ENCODE data around the gene SLC22A7. TPM values are rescaled to one million over a fixed set of nuclear protein-coding genes. Genes with fewer than 3 reads are reported as not detected.

SLC22A7 gene
- polyA plus RNA-seq, 1 donor, result 1.2 TPM

GRCh38 chr6:43264599-43265145 lies 33.4 kb upstream of the SLC22A7 start:
- DNase-seq, result no peak

GRCh38 chr6:43265564-43265963 lies 32.5 kb upstream of the SLC22A7 start:
- no peak for DNase-seq

GRCh38 chr6:43267619-43268354 lies 30.3 kb upstream of the SLC22A7 start:
- DNase-seq, result no peak

- no peak for DNase-seq
Measured at GRCh38 chr6:43268355-43268700, 29.7 kb upstream of the SLC22A7 start.

- no peak for DNase-seq
Measured at GRCh38 chr6:43268782-43269272, 29.2 kb upstream of the SLC22A7 start.

GRCh38 chr6:43269273-43270007 lies 28.6 kb upstream of the SLC22A7 start:
- DNase-seq, result no peak

- no peak for DNase-seq
Measured at GRCh38 chr6:43271103-43271815, 26.8 kb upstream of the SLC22A7 start.

GRCh38 chr6:43271944-43272343 lies 26.1 kb upstream of the SLC22A7 start:
- no peak for DNase-seq

GRCh38 chr6:43273707-43274106 lies 24.4 kb upstream of the SLC22A7 start:
- DNase-seq, result no peak

- no peak for DNase-seq
Measured at GRCh38 chr6:43274127-43274915, 23.7 kb upstream of the SLC22A7 start.

- DNase-seq, result no peak
Measured at GRCh38 chr6:43274916-43275597, 23.0 kb upstream of the SLC22A7 start.

- no peak for DNase-seq
Measured at GRCh38 chr6:43275801-43276576, 22.1 kb upstream of the SLC22A7 start.

GRCh38 chr6:43276577-43277305 lies 21.3 kb upstream of the SLC22A7 start:
- no peak for DNase-seq

- DNase-seq, result no peak
Measured at GRCh38 chr6:43277306-43277642, 20.8 kb upstream of the SLC22A7 start.

GRCh38 chr6:43277643-43278523 lies 20.2 kb upstream of the SLC22A7 start:
- DNase-seq, result no peak

- no peak for DNase-seq
Measured at GRCh38 chr6:43278524-43279078, 19.5 kb upstream of the SLC22A7 start.

GRCh38 chr6:43280234-43280633 lies 17.8 kb upstream of the SLC22A7 start:
- DNase-seq, result no peak

- DNase-seq, result no peak
Measured at GRCh38 chr6:43282060-43282459, 16.0 kb upstream of the SLC22A7 start.

Measured in left kidney (tissue), 2 donors.